PC-9 (cell line): Measurements from ENCODE around the gene EMC7.

ENCODE experiments used
- CTCF ChIP-seq: fragments of 200-600 bp; sonication (generic); conservative IDR thresholded peaks from 2 replicates; pipeline ENCODE4 v1.6.1; 2017; ENCODE audit warnings: mixed run types, antibody characterized with exemption, mild to moderate bottlenecking, moderate library complexity
- EZH2 ChIP-seq: fragments of 200-600 bp; sonication (generic); IDR thresholded peaks from 2 replicates; pipeline ENCODE4 v1.8.0; 2017; ENCODE audit warnings: antibody characterized with exemption, low read depth

GRCh38 chr15:34125945-34126344 is 24.3 kb upstream of the EMC7 start:
- TF ChIP-seq CTCF (no peak), EZH2 (no peak)
